ENCODE results near the gene RBM20.
"Not testable (repeated sequence)": the region's sequence is repeated elsewhere in the genome, so short reads cannot be mapped to it uniquely, and the experiment has no call there.

The RBM20 gene

GRCh38 chr10:110655320-110655719, 11.2 kb downstream of the RBM20 start:
- no peak for DNase-seq
- H3K27ac ChIP-seq, result no peak overlapping the region
- no peak overlapping the region for H3K4me3 ChIP-seq (ENCODE audit: low read depth, low read length)
- no peak for TF ChIP-seq CTCF (IDR thresholded peaks at IDR 0.05; ENCODE audit: low read depth, low read length, missing control alignments)
- H3K36me3 ChIP-seq (replicated peaks), result no peaks in the 10 kb centered on the region
- H3K27me3 ChIP-seq (replicated peaks), result no peaks in the 10 kb centered on the region
- in situ Hi-C loops (cut with HindIII; ENCODE audit: low pct_ligation_motif_present, low sequenced_read_pairs), result no loop called here

- in situ Hi-C loops (cut with HindIII; ENCODE audit: low pct_ligation_motif_present, low sequenced_read_pairs), result no loop called here
- H3K27ac ChIP-seq, result no peak overlapping the region
- H3K27me3 ChIP-seq (replicated peaks), result no peaks in the 10 kb centered on the region
- no peak for DNase-seq
- H3K4me3 ChIP-seq (ENCODE audit: low read depth, low read length), result no peak overlapping the region
- no peak for TF ChIP-seq CTCF (IDR thresholded peaks at IDR 0.05; ENCODE audit: low read depth, low read length, missing control alignments)
- H3K36me3 ChIP-seq (replicated peaks), result no peaks in the 10 kb centered on the region
Measured at GRCh38 chr10:110656612-110657011, 12.5 kb downstream of the RBM20 start.

GRCh38 chr10:110657973-110658691, 14.0 kb downstream of the RBM20 start:
- in situ Hi-C loops (cut with HindIII; ENCODE audit: low pct_ligation_motif_present, low sequenced_read_pairs), result no loop called here
- DNase-seq, result no peak
- Histone ChIP-seq H3K27me3 (replicated peaks) (no peaks in the 10 kb centered on the region), H3K36me3 (replicated peaks) (no peaks in the 10 kb centered on the region), H3K27ac (no peak overlapping the region), H3K4me3 (ENCODE audit: low read depth, low read length) (no peak overlapping the region)
- no peak for TF ChIP-seq CTCF (IDR thresholded peaks at IDR 0.05; ENCODE audit: low read depth, low read length, missing control alignments)

- no peak for DNase-seq
- Histone ChIP-seq H3K27me3 (replicated peaks) (no peaks in the 10 kb centered on the region), H3K36me3 (replicated peaks) (no peaks in the 10 kb centered on the region), H3K4me3 (ENCODE audit: low read depth, low read length) (no peak overlapping the region), H3K27ac (no peak overlapping the region)
- in situ Hi-C loops (cut with HindIII; ENCODE audit: low pct_ligation_motif_present, low sequenced_read_pairs), result no loop called here
- TF ChIP-seq CTCF (IDR thresholded peaks at IDR 0.05; ENCODE audit: low read depth, low read length, missing control alignments), result no peak
Measured at GRCh38 chr10:110659558-110659957, 15.4 kb downstream of the RBM20 start.

- DNase-seq; in situ Hi-C loops (cut with HindIII; ENCODE audit: low pct_ligation_motif_present, low sequenced_read_pairs); H3K4me3 ChIP-seq (ENCODE audit: low read depth, low read length); H3K27me3 ChIP-seq (replicated peaks); H3K36me3 ChIP-seq (replicated peaks); H3K27ac ChIP-seq: not testable (repeated sequence)
Measured at GRCh38 chr10:110660289-110660688, 16.2 kb downstream of the RBM20 start.

- in situ Hi-C loops (cut with HindIII; ENCODE audit: low pct_ligation_motif_present, low sequenced_read_pairs), result no loop called here
Measured at GRCh38 chr10:110661292-110661691, 17.2 kb downstream of the RBM20 start.

More at GRCh38 chr10:110661292-110661691, 17.2 kb downstream of the RBM20 start:
- Histone ChIP-seq H3K4me3 (ENCODE audit: low read depth, low read length) (no peak overlapping the region), H3K36me3 (replicated peaks) (no peaks in the 10 kb centered on the region), H3K27ac (no peak overlapping the region), H3K27me3 (replicated peaks) (no peaks in the 10 kb centered on the region)
- TF ChIP-seq CTCF (IDR thresholded peaks at IDR 0.05; ENCODE audit: low read depth, low read length, missing control alignments), result no peak
- DNase-seq, result no peak

Measured in brain microvascular endothelial cell (primary cell).